Nephron (organoid): Measurements from ENCODE around the gene RTL1.

ENCODE experiments used
- H3K27ac Mint-ChIP-seq, 3 experiments: 2 replicates each; pipeline ENCODE4 v1.8.0; 2020; ENCODE audit warnings: mixed read lengths in 3 of 3, mild to moderate bottlenecking in 2 of 3, moderate library complexity in 1 of 3
- H3K27me3 Mint-ChIP-seq: 2 replicates; pipeline ENCODE4 v1.8.0; 2021; ENCODE audit warnings: low read depth, mild to moderate bottlenecking, moderate library complexity, mixed read lengths
- H3K36me3 Mint-ChIP-seq: 2 replicates; pipeline ENCODE4 v1.8.0; 2020; ENCODE audit warnings: low read depth, mixed read lengths
- H3K4me1 Mint-ChIP-seq: 2 replicates; pipeline ENCODE4 v1.8.0; 2020; ENCODE audit warnings: mixed read lengths
- H3K4me3 Mint-ChIP-seq, 3 experiments: 2 replicates each; pipeline ENCODE4 v1.8.0; 2020; ENCODE audit warnings: mild to moderate bottlenecking in 3 of 3, mixed read lengths in 3 of 3, moderate library complexity in 2 of 3
- H3K9me3 Mint-ChIP-seq: 2 replicates; pipeline ENCODE4 v1.8.0; 2020; ENCODE audit warnings: mixed read lengths
- TF ChIP-seq, protein P1 (sequence below), 3 experiments: fragments of 200-600 bp; sonication (generic); IDR thresholded peaks; one replicate each; pipeline ENCODE4 v1.5.0; 2021; ENCODE audit warnings: antibody characterized with exemption in 3 of 3; ENCODE audit not compliant: unreplicated experiment in 3 of 3

RTL1 gene

DNA sequence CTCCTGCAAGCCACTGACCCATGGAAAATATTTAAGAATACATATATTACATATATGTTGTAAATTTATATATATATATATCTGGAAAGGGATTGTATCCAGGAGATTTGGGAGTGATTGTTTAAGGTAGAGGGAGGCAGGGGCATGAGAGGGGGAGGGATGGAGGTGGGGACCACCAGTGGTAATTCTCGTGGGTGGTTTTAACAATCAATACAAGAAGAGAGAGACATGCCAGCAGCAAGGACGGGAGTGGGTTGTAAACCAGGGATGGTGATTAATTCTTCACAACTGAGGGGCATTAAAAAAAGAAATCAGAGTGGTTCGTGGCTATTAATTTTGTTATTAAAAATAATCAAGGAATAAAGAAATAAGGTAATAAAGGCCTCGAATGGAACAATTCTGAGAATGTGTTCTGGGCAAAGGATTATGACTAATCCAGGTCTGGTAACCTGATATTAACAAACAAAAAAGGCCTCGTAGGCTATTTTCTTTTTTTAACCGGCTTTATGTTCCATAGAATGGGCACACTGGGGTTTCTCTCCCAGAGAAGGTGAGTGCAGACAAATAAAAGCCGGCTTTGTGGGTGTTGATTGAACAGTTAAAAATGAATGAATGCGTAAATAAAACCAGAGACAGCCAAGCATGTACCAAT lies 8.3 kb upstream of the RTL1 start:
- no peaks in the 10 kb centered on the region for H3K36me3 Mint-ChIP-seq
- H3K27ac Mint-ChIP-seq, result no peak overlapping the region
- no peaks in the 10 kb centered on the region for H3K9me3 Mint-ChIP-seq
- H3K4me3 Mint-ChIP-seq, result no peak overlapping the region
- H3K27me3 Mint-ChIP-seq, result peaks cover 24% of the 10 kb centered on the region
- TF ChIP-seq, protein P1, sequence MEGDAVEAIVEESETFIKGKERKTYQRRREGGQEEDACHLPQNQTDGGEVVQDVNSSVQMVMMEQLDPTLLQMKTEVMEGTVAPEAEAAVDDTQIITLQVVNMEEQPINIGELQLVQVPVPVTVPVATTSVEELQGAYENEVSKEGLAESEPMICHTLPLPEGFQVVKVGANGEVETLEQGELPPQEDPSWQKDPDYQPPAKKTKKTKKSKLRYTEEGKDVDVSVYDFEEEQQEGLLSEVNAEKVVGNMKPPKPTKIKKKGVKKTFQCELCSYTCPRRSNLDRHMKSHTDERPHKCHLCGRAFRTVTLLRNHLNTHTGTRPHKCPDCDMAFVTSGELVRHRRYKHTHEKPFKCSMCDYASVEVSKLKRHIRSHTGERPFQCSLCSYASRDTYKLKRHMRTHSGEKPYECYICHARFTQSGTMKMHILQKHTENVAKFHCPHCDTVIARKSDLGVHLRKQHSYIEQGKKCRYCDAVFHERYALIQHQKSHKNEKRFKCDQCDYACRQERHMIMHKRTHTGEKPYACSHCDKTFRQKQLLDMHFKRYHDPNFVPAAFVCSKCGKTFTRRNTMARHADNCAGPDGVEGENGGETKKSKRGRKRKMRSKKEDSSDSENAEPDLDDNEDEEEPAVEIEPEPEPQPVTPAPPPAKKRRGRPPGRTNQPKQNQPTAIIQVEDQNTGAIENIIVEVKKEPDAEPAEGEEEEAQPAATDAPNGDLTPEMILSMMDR (IDR thresholded peaks at IDR 0.05; ENCODE audit: unreplicated experiment in 3 of 3), result no peak
- H3K4me1 Mint-ChIP-seq, result peaks cover 13% of the 10 kb centered on the region

DNA sequence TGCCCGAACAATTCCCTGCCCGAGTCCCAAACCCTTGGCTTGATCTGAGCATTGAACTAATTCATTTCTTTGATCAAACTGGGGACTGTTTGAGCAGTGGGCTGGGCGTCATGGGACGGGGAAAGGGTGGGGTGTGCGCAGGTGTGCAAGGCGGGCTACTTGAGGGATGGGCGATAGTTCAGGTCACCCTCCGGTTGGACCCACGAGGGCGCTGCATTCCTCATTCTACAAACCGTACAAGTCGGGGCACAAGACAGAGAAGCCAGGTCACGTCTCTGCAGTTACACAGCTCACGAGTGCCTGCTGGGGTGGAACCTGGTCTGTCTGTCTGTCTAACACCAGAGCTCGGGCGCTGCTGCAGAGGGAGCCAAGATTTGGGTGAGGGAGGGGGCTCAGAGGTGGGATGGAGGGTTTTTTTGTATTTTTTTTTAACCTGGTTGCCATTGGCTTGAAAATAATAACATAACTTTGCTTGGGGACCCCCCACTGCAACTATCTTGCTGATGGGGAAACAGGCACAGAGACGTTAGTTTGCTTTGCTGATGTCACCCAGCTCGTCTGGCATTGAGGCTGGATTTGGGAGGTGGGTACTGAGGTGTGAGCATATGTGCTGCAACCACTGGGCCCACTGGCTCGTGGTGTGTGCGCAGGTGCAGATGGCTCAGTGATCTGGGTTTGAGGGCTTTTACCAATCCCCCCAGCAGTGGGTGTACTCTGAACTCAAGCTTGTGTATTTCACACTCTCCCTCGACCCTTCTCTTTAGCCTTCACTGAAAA lies 7.6 kb upstream of the RTL1 start:
- peaks cover 15% of the 10 kb centered on the region for H3K4me1 Mint-ChIP-seq
- H3K27ac Mint-ChIP-seq, result no peak overlapping the region
- TF ChIP-seq, protein P1 (IDR thresholded peaks at IDR 0.05; ENCODE audit: unreplicated experiment in 3 of 3), result no peak

DNA sequence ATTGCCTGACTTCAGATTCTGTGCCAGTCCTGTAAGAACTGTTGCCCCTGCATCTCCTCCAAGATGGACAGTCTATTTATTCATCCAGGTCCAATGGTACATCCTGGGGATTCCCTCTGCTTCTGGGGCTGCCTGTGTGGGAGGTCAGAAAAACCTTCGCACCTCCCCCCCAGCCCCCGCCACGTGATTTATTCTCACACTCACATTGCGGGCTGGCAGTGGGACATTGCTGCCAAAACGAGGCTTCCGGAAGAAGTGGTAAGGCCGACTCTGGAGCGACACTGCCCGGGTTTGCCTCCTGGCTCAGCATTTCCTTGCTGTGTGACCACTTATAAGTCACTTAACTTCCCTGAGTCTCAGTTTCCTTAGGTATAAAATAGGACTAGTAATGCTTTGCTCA lies 5.9 kb upstream of the RTL1 start:
- TF ChIP-seq, protein P1 (IDR thresholded peaks at IDR 0.05; ENCODE audit: unreplicated experiment in 3 of 3), result no peak
- Mint-ChIP-seq H3K36me3 (no peaks in the 10 kb centered on the region), H3K27me3 (peaks cover 42% of the 10 kb centered on the region), H3K4me1 (peaks cover 30% of the 10 kb centered on the region), H3K4me3 (no peak overlapping the region), H3K27ac (no peak overlapping the region), H3K9me3 (no peaks in the 10 kb centered on the region)

More for the DNA sequence above, 7.6 kb upstream of the RTL1 start:
- H3K9me3 Mint-ChIP-seq, result no peaks in the 10 kb centered on the region
- H3K4me3 Mint-ChIP-seq, result no peak overlapping the region
- H3K27me3 Mint-ChIP-seq, result peaks cover 31% of the 10 kb centered on the region
- no peaks in the 10 kb centered on the region for H3K36me3 Mint-ChIP-seq

DNA sequence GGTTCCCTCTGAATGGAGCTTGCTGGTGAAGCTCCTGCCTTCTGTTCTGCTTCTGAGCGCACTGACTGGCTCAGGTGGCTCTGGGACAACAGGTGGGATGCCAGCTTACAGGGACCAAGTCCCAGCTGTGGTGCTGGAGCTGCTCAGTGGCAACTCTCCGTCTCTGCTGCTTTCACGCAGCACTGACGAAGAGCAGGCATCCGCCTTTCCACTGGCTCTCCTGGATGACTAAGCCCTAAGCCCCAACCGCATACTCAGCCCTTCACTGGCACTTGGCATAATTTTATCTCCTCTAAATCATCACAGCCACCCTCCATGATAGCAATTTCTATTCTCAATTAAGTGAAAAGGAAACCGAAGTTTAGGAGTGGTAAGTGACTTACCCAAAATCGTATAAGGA lies 3.7 kb upstream of the RTL1 start:
- H3K27me3 Mint-ChIP-seq, result peaks cover 59% of the 10 kb centered on the region
- H3K36me3 Mint-ChIP-seq, result no peaks in the 10 kb centered on the region
- no peaks in the 10 kb centered on the region for H3K9me3 Mint-ChIP-seq
- TF ChIP-seq, protein P1 (IDR thresholded peaks at IDR 0.05; ENCODE audit: unreplicated experiment in 3 of 3), result no peak
- no peak overlapping the region for H3K27ac Mint-ChIP-seq
- H3K4me3 Mint-ChIP-seq, result no peak overlapping the region
- peaks cover 46% of the 10 kb centered on the region for H3K4me1 Mint-ChIP-seq

DNA sequence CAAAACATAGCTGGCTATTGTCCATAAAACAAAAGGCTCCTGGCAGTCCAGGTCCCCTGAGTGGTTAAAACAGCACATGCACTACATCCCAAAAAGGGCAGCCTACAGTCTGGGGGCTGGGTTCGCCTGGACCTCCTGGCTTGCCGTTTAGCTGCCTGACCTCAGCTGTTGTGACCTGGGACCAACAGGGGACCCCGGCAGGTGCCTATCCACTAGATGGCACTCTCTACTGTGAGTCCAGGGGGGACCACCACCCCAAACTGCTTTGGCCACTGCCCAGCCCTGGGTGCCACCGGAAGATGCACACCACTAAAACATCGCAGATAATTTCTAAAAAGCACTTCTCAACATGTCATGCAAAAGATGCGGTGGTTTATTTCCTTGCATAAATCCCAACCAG lies 2.9 kb upstream of the RTL1 start:
- peaks cover 59% of the 10 kb centered on the region for H3K27me3 Mint-ChIP-seq
- no peaks in the 10 kb centered on the region for H3K36me3 Mint-ChIP-seq
- TF ChIP-seq, protein P1 (IDR thresholded peaks at IDR 0.05; ENCODE audit: unreplicated experiment in 3 of 3), result peak in 2 of 3 experiments; percentile 13 to 18
- no peaks in the 10 kb centered on the region for H3K9me3 Mint-ChIP-seq
- H3K4me3 Mint-ChIP-seq, result no peak overlapping the region
- peaks cover 52% of the 10 kb centered on the region for H3K4me1 Mint-ChIP-seq
- H3K27ac Mint-ChIP-seq, result peak overlapping the region in 1 of 3 experiments; percentile 67
